ENCODE measurements around the gene RPAP3. TPM values are rescaled to one million over a fixed set of nuclear protein-coding genes. Genes with fewer than 3 reads are reported as not detected.

Gene RPAP3
- total RNA-seq, 1 experiment from 2014 or later = 44.3 TPM

DNA sequence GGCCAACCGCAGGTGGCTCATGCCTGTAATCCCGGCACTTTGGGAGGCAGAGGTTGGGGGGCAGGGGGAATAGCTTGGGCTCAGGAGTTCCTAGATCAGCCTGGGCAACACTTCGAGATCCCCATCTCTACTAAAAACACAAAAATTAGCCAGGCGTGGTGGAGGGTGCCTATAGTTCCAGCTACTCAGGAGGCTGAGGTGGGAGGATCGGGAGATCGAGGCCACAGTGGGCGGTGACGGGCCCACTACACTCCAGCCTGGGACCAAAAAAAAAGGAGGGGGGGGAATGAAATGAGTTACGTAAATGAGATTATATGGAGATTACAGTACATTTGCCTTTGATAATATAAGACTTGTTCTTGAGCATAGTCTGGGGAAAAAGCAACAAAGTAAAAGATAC lies 1.1 kb downstream of the RPAP3 start (continued):
- TF ChIP-seq FOXK1 (CRISPR knock-in tag; IDR thresholded peaks at IDR 0.05) (no peak), ZNF232 (CRISPR knock-in tag; IDR thresholded peaks at IDR 0.05) (no peak), E2F5 (CRISPR knock-in tag; IDR thresholded peaks at IDR 0.05) (no peak), GABPB1 (CRISPR knock-in tag; IDR thresholded peaks at IDR 0.05) (no peak), KAT7 (CRISPR knock-in tag; IDR thresholded peaks at IDR 0.05; ENCODE audit: borderline replicate concordance) (no peak), MXD4 (CRISPR knock-in tag; IDR thresholded peaks at IDR 0.05; ENCODE audit: borderline replicate concordance) (no peak), ARID4B (CRISPR knock-in tag; IDR thresholded peaks at IDR 0.05; ENCODE audit: borderline replicate concordance) (no peak), ZNF138 (CRISPR knock-in tag; conservative IDR thresholded peaks at IDR 0.05) (no peak), EMX1 (CRISPR knock-in tag; IDR thresholded peaks at IDR 0.05) (no peak)

- H3K27me3 Mint-ChIP-seq (ENCODE audit: low read depth) = no peaks in the 10 kb centered on the region
- no peak overlapping the region for H3K27ac Mint-ChIP-seq
- no peak overlapping the region for H3K4me3 Mint-ChIP-seq
- H3K4me1 Mint-ChIP-seq = peaks cover 15% of the 10 kb centered on the region
- DNase-seq (ENCODE audit: low spot score) = no peak
- ChIA-PET CTCF (no interaction called here), POLR2A (no interaction called here)
- no peaks in the 10 kb centered on the region for H3K9me3 Mint-ChIP-seq
- H3K36me3 Mint-ChIP-seq = peaks cover 23% of the 10 kb centered on the region
- no peak for ATAC-seq
- TF ChIP-seq ZNF416 (CRISPR knock-in tag; IDR thresholded peaks at IDR 0.05) (no peak), GABPB1 (CRISPR knock-in tag; IDR thresholded peaks at IDR 0.05) (no peak), ELF4 (CRISPR knock-in tag; IDR thresholded peaks at IDR 0.05; ENCODE audit: low read depth) (no peak), NFE2L1 (CRISPR knock-in tag; IDR thresholded peaks at IDR 0.05) (no peak), FOXP1 (CRISPR knock-in tag; IDR thresholded peaks at IDR 0.05; ENCODE audit: borderline replicate concordance) (no peak)
- TF ChIP-seq, protein P1, sequence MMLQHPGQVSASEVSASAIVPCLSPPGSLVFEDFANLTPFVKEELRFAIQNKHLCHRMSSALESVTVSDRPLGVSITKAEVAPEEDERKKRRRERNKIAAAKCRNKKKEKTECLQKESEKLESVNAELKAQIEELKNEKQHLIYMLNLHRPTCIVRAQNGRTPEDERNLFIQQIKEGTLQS (CRISPR knock-in tag; conservative IDR thresholded peaks at IDR 0.05) = no peak
- TF ChIP-seq, protein P2, sequence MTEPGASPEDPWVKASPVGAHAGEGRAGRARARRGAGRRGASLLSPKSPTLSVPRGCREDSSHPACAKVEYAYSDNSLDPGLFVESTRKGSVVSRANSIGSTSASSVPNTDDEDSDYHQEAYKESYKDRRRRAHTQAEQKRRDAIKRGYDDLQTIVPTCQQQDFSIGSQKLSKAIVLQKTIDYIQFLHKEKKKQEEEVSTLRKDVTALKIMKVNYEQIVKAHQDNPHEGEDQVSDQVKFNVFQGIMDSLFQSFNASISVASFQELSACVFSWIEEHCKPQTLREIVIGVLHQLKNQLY (CRISPR knock-in tag; IDR thresholded peaks at IDR 0.05) = no peak
- TF ChIP-seq, protein P3, sequence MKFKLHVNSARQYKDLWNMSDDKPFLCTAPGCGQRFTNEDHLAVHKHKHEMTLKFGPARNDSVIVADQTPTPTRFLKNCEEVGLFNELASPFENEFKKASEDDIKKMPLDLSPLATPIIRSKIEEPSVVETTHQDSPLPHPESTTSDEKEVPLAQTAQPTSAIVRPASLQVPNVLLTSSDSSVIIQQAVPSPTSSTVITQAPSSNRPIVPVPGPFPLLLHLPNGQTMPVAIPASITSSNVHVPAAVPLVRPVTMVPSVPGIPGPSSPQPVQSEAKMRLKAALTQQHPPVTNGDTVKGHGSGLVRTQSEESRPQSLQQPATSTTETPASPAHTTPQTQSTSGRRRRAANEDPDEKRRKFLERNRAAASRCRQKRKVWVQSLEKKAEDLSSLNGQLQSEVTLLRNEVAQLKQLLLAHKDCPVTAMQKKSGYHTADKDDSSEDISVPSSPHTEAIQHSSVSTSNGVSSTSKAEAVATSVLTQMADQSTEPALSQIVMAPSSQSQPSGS (CRISPR knock-in tag; IDR thresholded peaks at IDR 0.05; ENCODE audit: borderline replicate concordance, low read depth) = no peak
- TF ChIP-seq, protein P4, sequence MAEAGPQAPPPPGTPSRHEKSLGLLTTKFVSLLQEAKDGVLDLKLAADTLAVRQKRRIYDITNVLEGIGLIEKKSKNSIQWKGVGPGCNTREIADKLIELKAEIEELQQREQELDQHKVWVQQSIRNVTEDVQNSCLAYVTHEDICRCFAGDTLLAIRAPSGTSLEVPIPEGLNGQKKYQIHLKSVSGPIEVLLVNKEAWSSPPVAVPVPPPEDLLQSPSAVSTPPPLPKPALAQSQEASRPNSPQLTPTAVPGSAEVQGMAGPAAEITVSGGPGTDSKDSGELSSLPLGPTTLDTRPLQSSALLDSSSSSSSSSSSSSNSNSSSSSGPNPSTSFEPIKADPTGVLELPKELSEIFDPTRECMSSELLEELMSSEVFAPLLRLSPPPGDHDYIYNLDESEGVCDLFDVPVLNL (CRISPR knock-in tag; IDR thresholded peaks at IDR 0.05; ENCODE audit: borderline replicate concordance, low read depth) = no peak
Observed at GRCh38 chr12:47700263-47700662, 5.6 kb downstream of the RPAP3 start.
